Lung (tissue), 12 donors: ENCODE measurements around the gene ELK4. TPM values are rescaled to one million over a fixed set of nuclear protein-coding genes. Genes with fewer than 3 reads are reported as not detected.

Experiments used
- ATAC-seq: fragments of 200-7000 bp; cut with Tn5 transposase; one replicate; pipeline ENCODE4 v1.9.1; 2020; ENCODE audit warnings: moderate number of reproducible peaks; ENCODE audit not compliant: insufficient read depth, low FRiP score
- DNase-seq, 3 donors: peaks; one replicate each; pipeline ENCODE4 v3.0.0-alpha.2; 2013 to 2017
- H3K27ac ChIP-seq, 2 donors: one replicate each; pipeline ENCODE4 v1.5.1; 2013; ENCODE audit warnings: mild to moderate bottlenecking in 2 of 2, moderate library complexity in 2 of 2, control low read depth in 1 of 2, inconsistent platforms in 1 of 2, low read depth in 1 of 2, low read length in 1 of 2
- H3K27me3 ChIP-seq, 3 donors: one replicate each; pipeline ENCODE4 v1.5.1; 2013; ENCODE audit warnings: low read length in 2 of 3; ENCODE audit not compliant: control insufficient read depth in 3 of 3, insufficient read depth in 3 of 3
- H3K36me3 ChIP-seq, 4 donors: one replicate each; pipeline ENCODE4 v1.5.1; 2013; ENCODE audit warnings: low read length in 4 of 4, mild to moderate bottlenecking in 1 of 4, moderate library complexity in 1 of 4; ENCODE audit not compliant: control insufficient read depth in 4 of 4, insufficient read depth in 4 of 4
- H3K4me1 ChIP-seq, 5 donors: one replicate each; pipeline ENCODE4 v1.5.1; 2013; ENCODE audit warnings: low read length in 5 of 5, mild to moderate bottlenecking in 2 of 5, moderate library complexity in 1 of 5; ENCODE audit not compliant: control insufficient read depth in 5 of 5, insufficient read depth in 5 of 5
- H3K4me3 ChIP-seq: one replicate; pipeline ENCODE4 v1.5.1; 2013; ENCODE audit warnings: mild to moderate bottlenecking, control low read depth, moderate library complexity
- H3K9ac ChIP-seq, 2 donors: one replicate each; pipeline ENCODE4 v1.5.1; 2013; ENCODE audit warnings: low read length in 2 of 2, control low read depth in 1 of 2; ENCODE audit not compliant: insufficient read depth in 1 of 2
- H3K9me3 ChIP-seq, 4 donors: one replicate each; pipeline ENCODE4 v1.5.1; 2013; ENCODE audit warnings: low read length in 3 of 4, mild to moderate bottlenecking in 1 of 4, moderate library complexity in 1 of 4; ENCODE audit not compliant: control insufficient read depth in 4 of 4, insufficient read depth in 3 of 4
- CTCF ChIP-seq: IDR thresholded peaks from 2 replicates; pipeline ENCODE4 v1.5.1; 2012; ENCODE audit warnings: mild to moderate bottlenecking; ENCODE audit errors: control extremely low read depth, extremely low read depth
- WGBS, 2 donors: extraction: QIAGEN DNeasy Blood & Tissue Kit; methylation state at CpG; one replicate each; pipeline ENCODE4 v1.1.7; 2013; 5-methylcytosine and 5-hydroxymethylcytosine counted together
- polyA plus RNA-seq, 2 donors: library from polyadenylated mRNA; stranded (reverse); fragments of 200-250 nt; gene quantifications; one replicate each; pipeline ENCODE4 v1.2.1, GENCODE V29; 2013
- total RNA-seq, 2 donors: library from RNA; depleted of rRNA in 1 of 2; stranded (reverse); fragments of >200 nt in 1 of 2; gene quantifications; one replicate each; pipeline ENCODE4 v1.2.1, GENCODE V29; 2014 to 2021
- donor health status: control.
- donor health status: control.
- donor health status: Bipolar disorder and iron deficiency.
- donor health status: healthy.
- donor health status: DM: yes; HTN: yes; CAD: no.

ELK4 gene
- total and polyA plus RNA-seq, 4 donors: 5.0 to 46.7 (median 17.8) TPM

- peaks cover 0 to 62% (median 56%) of the 10 kb centered on the region in 3 donors for H3K27me3 ChIP-seq
- no peak overlapping the region for H3K4me3 ChIP-seq
- H3K9me3 ChIP-seq: peaks cover 0 to 2% (median 0%) of the 10 kb centered on the region in 4 donors
- peak overlapping the region in 1 of 2 donors; percentile 3 for H3K27ac ChIP-seq
- TF ChIP-seq CTCF: no peak
- H3K9ac ChIP-seq: no peak overlapping the region
- no peaks in the 10 kb centered on the region for H3K36me3 ChIP-seq
- H3K4me1 ChIP-seq: peaks cover 0 to 4% (median 3%) of the 10 kb centered on the region in 5 donors
- WGBS, 2 donors: 74 to 85% methylated on average over 7 of the region's 7 CpGs
- DNase-seq: no peak
- no peak for ATAC-seq
These were observed 61.7 kb downstream of the ELK4 start for GRCh38 chr1:205570173-205570501.

GRCh38 chr1:205569411-205570172 is 62.2 kb downstream of the ELK4 start:
- H3K27ac ChIP-seq: peak overlapping the region in 1 of 2 donors; percentile 3
- DNase-seq (no peak), ATAC-seq (no peak)

GRCh38 chr1:205568469-205569361 is 63.1 kb downstream of the ELK4 start:
- peaks cover 0 to 65% (median 56%) of the 10 kb centered on the region in 3 donors for H3K27me3 ChIP-seq
- peaks cover 0 to 4% (median 3%) of the 10 kb centered on the region in 5 donors for H3K4me1 ChIP-seq
- 2 to 4% methylated on average over 56 to 88 of the region's 90 CpGs for WGBS, 2 donors
- ATAC-seq (peak; percentile 51), DNase-seq (no peak)
- H3K4me3 ChIP-seq: peak overlapping the region; percentile 57
- no peaks in the 10 kb centered on the region for H3K36me3 ChIP-seq
- peaks cover 0 to 2% (median 0%) of the 10 kb centered on the region in 4 donors for H3K9me3 ChIP-seq
- H3K27ac ChIP-seq: peak overlapping the region in 1 of 2 donors; percentile 49
- no peak overlapping the region for H3K9ac ChIP-seq
- no peak for TF ChIP-seq CTCF

More at GRCh38 chr1:205569411-205570172, 62.2 kb downstream of the ELK4 start:
- H3K36me3 ChIP-seq: no peaks in the 10 kb centered on the region
- peaks cover 0 to 63% (median 56%) of the 10 kb centered on the region in 3 donors for H3K27me3 ChIP-seq
- H3K9me3 ChIP-seq: peaks cover 0 to 2% (median 0%) of the 10 kb centered on the region in 4 donors
- H3K4me3 ChIP-seq: no peak overlapping the region
- TF ChIP-seq CTCF: no peak
- peaks cover 0 to 4% (median 3%) of the 10 kb centered on the region in 5 donors for H3K4me1 ChIP-seq
- 18 to 39% methylated on average over 15 to 22 of the region's 22 CpGs for WGBS, 2 donors
- H3K9ac ChIP-seq: no peak overlapping the region
